Trophoblast cell (in vitro differentiated cells and primary cell): ENCODE data around the gene NAT16.

Experiments used
- DNase-seq, 2 donors: peaks; one replicate each; pipeline ENCODE4 v3.0.0-alpha.2; 2016
- H2AFZ ChIP-seq: 2 replicates; pipeline ENCODE4 v1.6.1; 2013; ENCODE audit warnings: low read length, moderate library complexity, mild to moderate bottlenecking; ENCODE audit not compliant: insufficient read depth, poor library complexity
- H2AK5ac ChIP-seq: 2 replicates; pipeline ENCODE4 v1.6.1; 2013; ENCODE audit warnings: mild to moderate bottlenecking, low read length
- H2BK120ac ChIP-seq: 2 replicates; pipeline ENCODE4 v1.6.1; 2013; ENCODE audit warnings: low read length, mild to moderate bottlenecking, moderate library complexity; ENCODE audit not compliant: insufficient read depth, poor library complexity
- H2BK12ac ChIP-seq: 2 replicates; pipeline ENCODE4 v1.6.1; 2013; ENCODE audit warnings: mild to moderate bottlenecking, low read length, moderate library complexity
- H2BK5ac ChIP-seq: 2 replicates; pipeline ENCODE4 v1.6.1; 2013; ENCODE audit warnings: low read length, low read depth, moderate library complexity, mild to moderate bottlenecking; ENCODE audit not compliant: poor library complexity
- H3K14ac ChIP-seq: 2 replicates; pipeline ENCODE4 v1.6.1; 2013; ENCODE audit warnings: mild to moderate bottlenecking, low read length
- H3K18ac ChIP-seq: 2 replicates; pipeline ENCODE4 v1.6.1; 2013; ENCODE audit warnings: mild to moderate bottlenecking, low read length
- H3K23ac ChIP-seq: 2 replicates; pipeline ENCODE4 v1.6.1; 2013; ENCODE audit warnings: low read length
- H3K27ac ChIP-seq: 2 replicates; pipeline ENCODE4 v1.5.1; 2013; ENCODE audit warnings: low read depth, mild to moderate bottlenecking, inconsistent platforms, low read length, moderate library complexity
- H3K27me3 ChIP-seq: 2 replicates; pipeline ENCODE4 v1.6.1; 2013; ENCODE audit warnings: inconsistent platforms, mild to moderate bottlenecking, low read length, moderate library complexity; ENCODE audit not compliant: insufficient read depth
- H3K36me3 ChIP-seq, 2 experiments: 1 replicate in 1 of 2; 2 replicates in 1 of 2; pipeline ENCODE4 v1.6.1; 2013; ENCODE audit warnings: low read length in 2 of 2, mild to moderate bottlenecking in 2 of 2, moderate library complexity in 1 of 2; ENCODE audit not compliant: insufficient read depth in 2 of 2, control insufficient read depth in 1 of 2
- H3K4ac ChIP-seq: 2 replicates; pipeline ENCODE4 v1.6.1; 2013; ENCODE audit warnings: low read depth, mild to moderate bottlenecking, low read length, moderate library complexity
- H3K4me1 ChIP-seq, 2 experiments: 1 replicate in 1 of 2; 2 replicates in 1 of 2; pipeline ENCODE4 v1.6.1; 2013; ENCODE audit warnings: low read length in 2 of 2, mild to moderate bottlenecking in 2 of 2, moderate library complexity in 1 of 2; ENCODE audit not compliant: insufficient read depth in 2 of 2, control insufficient read depth in 1 of 2
- H3K4me2 ChIP-seq: 2 replicates; pipeline ENCODE4 v1.6.1; 2013; ENCODE audit warnings: inconsistent platforms, mild to moderate bottlenecking, low read length, moderate library complexity
- H3K4me3 ChIP-seq: 2 replicates; pipeline ENCODE4 v1.5.1; 2013; ENCODE audit warnings: mild to moderate bottlenecking, low read depth, low read length, inconsistent platforms
- H3K79me1 ChIP-seq: one replicate; pipeline ENCODE4 v1.6.1; 2013; ENCODE audit warnings: low read length
- H3K79me2 ChIP-seq: 2 replicates; pipeline ENCODE4 v1.6.1; 2013; ENCODE audit warnings: low read length, mild to moderate bottlenecking; ENCODE audit not compliant: control insufficient read depth, insufficient read depth, poor library complexity
- H3K9ac ChIP-seq: 2 replicates; pipeline ENCODE4 v1.6.1; 2013; ENCODE audit warnings: mild to moderate bottlenecking, low read length
- H3K9me3 ChIP-seq: 2 replicates; pipeline ENCODE4 v1.6.1; 2013; ENCODE audit warnings: low read depth, mild to moderate bottlenecking, control low read depth, inconsistent platforms, low read length; ENCODE audit not compliant: insufficient read depth
- H4K12ac ChIP-seq: 2 replicates; pipeline ENCODE4 v1.6.1; 2013; ENCODE audit warnings: low read depth, mild to moderate bottlenecking, low read length, moderate library complexity
- H4K8ac ChIP-seq: 2 replicates; pipeline ENCODE4 v1.6.1; 2013; ENCODE audit warnings: low read depth, mild to moderate bottlenecking, low read length, moderate library complexity
- H4K91ac ChIP-seq: one replicate; pipeline ENCODE4 v1.6.1; 2013; ENCODE audit warnings: low read depth, mild to moderate bottlenecking, low read length, moderate library complexity
- WGBS: extraction: QIAGEN DNeasy Blood & Tissue Kit; methylation state at CpG from one replicate; pipeline ENCODE4 v1.1.7; 2013; ENCODE audit warnings: missing lambda C conversion rate; ENCODE audit not compliant: insufficient read length, insufficient coverage; ENCODE audit errors: extremely low coverage; 5-methylcytosine and 5-hydroxymethylcytosine counted together

Gene NAT16

DNA sequence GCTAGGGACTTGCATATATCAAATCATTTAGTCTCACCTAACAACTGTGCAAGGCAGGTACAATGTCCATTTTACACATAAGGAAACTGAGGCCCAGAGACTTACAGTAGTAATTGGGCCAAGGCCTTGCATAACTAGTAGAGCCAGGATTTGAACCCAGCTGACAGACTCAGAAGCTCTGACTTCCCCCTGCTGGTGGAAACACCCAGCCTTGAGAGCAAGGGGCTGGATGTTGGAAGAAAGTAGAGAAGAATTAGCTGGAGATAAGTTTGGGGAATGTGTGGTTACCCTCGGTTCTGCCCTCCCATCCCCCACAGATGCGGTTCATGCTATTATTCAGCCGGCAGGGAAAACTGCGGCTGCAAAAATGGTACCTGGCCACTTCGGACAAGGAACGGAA lies 23.8 kb downstream of the NAT16 start:
- DNase-seq: no peak
- Histone ChIP-seq H3K27ac (peak overlapping the region; percentile 34), H3K4me3 (no peak overlapping the region), H2AFZ (no peak overlapping the region), H3K23ac (peak overlapping the region; percentile 38), H2BK12ac (peak overlapping the region; percentile 60), H3K27me3 (no peaks in the 10 kb centered on the region), H2BK5ac (peak overlapping the region; percentile 60), H2BK120ac (no peak overlapping the region), H4K12ac (no peak overlapping the region), H3K18ac (peak overlapping the region; percentile 37), H3K79me2 (peaks cover 8% of the 10 kb centered on the region), H3K14ac (no peak overlapping the region), H4K91ac (peak overlapping the region; percentile 58), H3K9me3 (no peaks in the 10 kb centered on the region), H3K36me3 (peaks cover 15 to 19% of the 10 kb centered on the region in 2 experiments), H3K4ac (no peak overlapping the region), H3K9ac (no peak overlapping the region), H2AK5ac (no peak overlapping the region), H4K8ac (no peak overlapping the region), H3K4me2 (no peak overlapping the region), H3K4me1 (peaks cover 29 to 40% of the 10 kb centered on the region in 2 experiments), H3K79me1 (peaks cover 21% of the 10 kb centered on the region)
- no CpG with 5 or more reads among the region's 6 CpGs for WGBS

DNA sequence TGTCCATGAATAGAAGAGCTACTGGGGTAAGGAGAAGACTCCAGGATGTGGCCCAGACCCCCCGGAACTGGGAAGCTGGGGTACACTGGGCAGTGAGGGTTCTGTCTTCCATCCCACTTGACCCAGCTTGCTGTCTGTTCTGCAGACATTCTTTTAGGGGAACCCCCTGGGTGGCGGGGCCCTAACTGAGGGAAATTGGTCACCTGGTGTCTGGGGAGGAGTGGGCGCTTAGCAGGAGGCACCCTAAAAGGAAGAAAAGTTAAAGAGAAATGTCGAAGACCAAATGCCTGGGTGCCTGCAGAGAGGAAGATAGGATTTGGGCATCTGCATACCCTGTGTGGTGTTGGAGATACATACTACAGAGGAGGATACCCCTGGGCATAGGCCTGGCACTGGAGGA lies 24.8 kb downstream of the NAT16 start:
- Histone ChIP-seq H2AK5ac (peak overlapping the region; percentile 49), H3K79me2 (peaks cover 8% of the 10 kb centered on the region), H2AFZ (peak overlapping the region; percentile 50), H3K18ac (peak overlapping the region; percentile 97), H3K14ac (peak overlapping the region; percentile 86), H3K27me3 (no peaks in the 10 kb centered on the region), H3K4ac (peak overlapping the region; percentile 93), H3K23ac (no peak overlapping the region), H2BK12ac (peak overlapping the region; percentile 46), H2BK5ac (peak overlapping the region; percentile 94), H4K12ac (peak overlapping the region; percentile 83), H3K79me1 (peaks cover 19% of the 10 kb centered on the region), H3K4me2 (peak overlapping the region; percentile 81), H4K8ac (peak overlapping the region; percentile 96), H3K4me3 (no peak overlapping the region), H3K9ac (peak overlapping the region; percentile 93), H4K91ac (peak overlapping the region; percentile 96), H3K9me3 (no peaks in the 10 kb centered on the region), H3K27ac (peak overlapping the region; percentile 64), H3K36me3 (peaks cover 14 to 18% of the 10 kb centered on the region in 2 experiments), H3K4me1 (peaks cover 27 to 34% of the 10 kb centered on the region in 2 experiments), H2BK120ac (peak overlapping the region; percentile 89)
- WGBS: no CpG with 5 or more reads among the region's 4 CpGs
- DNase-seq: no peak

GRCh38 chr7:101154693-101155102 lies 25.4 kb downstream of the NAT16 start:
- Histone ChIP-seq H2AK5ac (peak overlapping the region; percentile 84), H3K4me2 (peak overlapping the region; percentile 81), H3K23ac (no peak overlapping the region), H3K79me2 (peaks cover 8% of the 10 kb centered on the region), H4K12ac (peak overlapping the region; percentile 83), H2AFZ (peak overlapping the region; percentile 50), H4K91ac (peak overlapping the region; percentile 96), H3K79me1 (peaks cover 14% of the 10 kb centered on the region), H4K8ac (peak overlapping the region; percentile 96), H3K4me1 (peaks cover 21 to 28% of the 10 kb centered on the region in 2 experiments), H2BK120ac (peak overlapping the region; percentile 89), H3K4ac (peak overlapping the region; percentile 93), H3K18ac (peak overlapping the region; percentile 97), H3K27me3 (no peaks in the 10 kb centered on the region), H3K9ac (peak overlapping the region; percentile 93), H3K27ac (peak overlapping the region; percentile 64), H3K36me3 (peaks cover 9 to 13% of the 10 kb centered on the region in 2 experiments), H2BK12ac (no peak overlapping the region), H3K14ac (peak overlapping the region; percentile 86), H3K9me3 (no peaks in the 10 kb centered on the region), H3K4me3 (peak overlapping the region; percentile 90), H2BK5ac (peak overlapping the region; percentile 94)
- no peak for DNase-seq
- WGBS: no CpG with 5 or more reads among the region's 34 CpGs

DNA sequence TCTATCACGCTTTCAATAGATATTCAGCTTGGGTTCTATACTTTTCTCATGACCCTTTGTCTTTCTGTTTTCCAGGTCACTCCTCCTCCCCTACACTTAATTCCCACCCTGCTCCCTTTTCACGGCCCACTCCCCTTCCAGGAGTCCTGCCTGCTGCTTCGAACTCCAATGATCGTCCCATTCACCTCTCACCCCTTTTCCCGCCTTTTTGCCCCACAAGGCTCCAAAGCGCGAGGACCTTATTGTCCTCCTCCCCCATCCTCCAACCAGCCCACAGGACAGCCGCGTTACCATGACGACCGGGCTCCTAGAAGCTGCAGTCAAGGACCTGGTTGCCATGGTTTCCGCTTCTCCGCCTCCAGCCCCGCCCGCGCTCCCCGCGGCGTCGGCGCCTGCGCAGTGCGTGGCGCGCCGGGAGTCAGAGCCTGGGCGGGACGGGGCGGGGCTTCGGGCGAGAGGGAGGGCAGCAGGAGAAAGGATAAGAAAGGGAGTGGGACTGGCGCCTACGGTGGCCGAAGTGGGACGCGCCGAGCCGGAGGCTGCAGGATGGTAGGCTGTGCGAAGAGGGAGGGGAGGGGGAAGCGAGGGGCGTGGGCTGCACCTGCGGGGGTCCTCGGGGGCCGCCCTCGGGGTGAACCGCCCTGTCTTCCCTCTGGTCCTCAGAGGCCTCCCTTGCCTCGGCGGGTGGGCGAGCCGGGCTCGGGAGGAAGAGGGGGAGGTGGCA lies 26.0 kb downstream of the NAT16 start, which contains the start of gene AP1S1:
Gene AP1S1, plus strand, starts transcription at position 508 of the 724 bp plus-strand sequence. Its CDS starts 39 bp downstream, at position 547.
- peaks cover 8% of the 10 kb centered on the region for H3K79me2 ChIP-seq
- peaks cover 7 to 11% of the 10 kb centered on the region in 2 experiments for H3K36me3 ChIP-seq
- peak within 1 kb of the TSS; percentile 94 for H2BK5ac ChIP-seq
- H2AK5ac ChIP-seq: peak within 1 kb of the TSS; percentile 84
- H4K12ac ChIP-seq: peak within 1 kb of the TSS; percentile 83
- no peaks in the 10 kb centered on the region for H3K9me3 ChIP-seq
- H3K4me2 ChIP-seq: peak within 1 kb of the TSS; percentile 81
- H3K4me3 ChIP-seq: peak within 1 kb of the TSS; percentile 90
- H4K91ac ChIP-seq: peak within 1 kb of the TSS; percentile 96
- DNase-seq: peak; percentile 87 to 95
- peak within 1 kb of the TSS; percentile 46 for H2BK12ac ChIP-seq
- no peaks in the 10 kb centered on the region for H3K27me3 ChIP-seq
- H3K9ac ChIP-seq: peak within 1 kb of the TSS; percentile 93
- peak within 1 kb of the TSS; percentile 97 for H3K18ac ChIP-seq
- peaks cover 14% of the 10 kb centered on the region for H3K79me1 ChIP-seq
- H4K8ac ChIP-seq: peak within 1 kb of the TSS; percentile 96
- H3K4me1 ChIP-seq: peaks cover 21 to 26% of the 10 kb centered on the region in 2 experiments
- H3K4ac ChIP-seq: peak within 1 kb of the TSS; percentile 93
- H3K14ac ChIP-seq: peak within 1 kb of the TSS; percentile 86
- WGBS: no CpG with 5 or more reads among the region's 51 CpGs
- H2BK120ac ChIP-seq: peak within 1 kb of the TSS; percentile 89
- H3K27ac ChIP-seq: peak within 1 kb of the TSS; percentile 64
- no peak within 1 kb of the TSS for H3K23ac ChIP-seq
- H2AFZ ChIP-seq: peak within 1 kb of the TSS; percentile 50
